Panc1 (cell line): Measurements from ENCODE around the gene NOS1AP.

Experiments
- POLR2AphosphoS5 ChIP-seq: IDR thresholded peaks from 2 replicates; pipeline ENCODE4 v1.6.1; 2012; ENCODE audit warnings: mild to moderate bottlenecking, low read depth, low read length, moderate library complexity
- SIN3A ChIP-seq: IDR thresholded peaks from 2 replicates; pipeline ENCODE4 v1.6.1; 2012; ENCODE audit warnings: low read depth, mild to moderate bottlenecking, low read length, moderate library complexity, borderline replicate concordance; ENCODE audit not compliant: insufficient read depth
- TF ChIP-seq, protein P1 (sequence below): fragments of 450-650 bp; IDR thresholded peaks from 2 replicates; pipeline ENCODE4 v1.5.1; 2017; ENCODE audit warnings: mild to moderate bottlenecking

DNA sequence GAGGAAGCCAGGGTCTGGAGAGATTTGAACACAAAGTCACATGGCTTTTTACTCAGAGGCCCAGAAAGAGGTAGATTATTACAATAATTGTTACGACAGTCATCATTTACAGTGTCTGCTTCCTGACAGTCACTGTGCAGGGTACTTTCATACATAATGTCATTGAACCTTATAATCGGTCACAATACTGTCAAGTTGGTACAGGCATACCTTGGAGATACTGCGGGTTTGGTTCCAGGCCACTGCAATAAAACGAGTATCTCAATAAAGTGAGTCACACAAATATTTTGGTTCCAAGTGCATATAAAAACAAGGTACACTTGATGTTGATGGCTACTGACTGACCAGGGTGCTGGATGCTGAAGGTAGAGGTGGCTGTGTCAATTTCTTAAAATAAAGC, 112.6 kb downstream of the NOS1AP start:
- TF ChIP-seq, protein P1, sequence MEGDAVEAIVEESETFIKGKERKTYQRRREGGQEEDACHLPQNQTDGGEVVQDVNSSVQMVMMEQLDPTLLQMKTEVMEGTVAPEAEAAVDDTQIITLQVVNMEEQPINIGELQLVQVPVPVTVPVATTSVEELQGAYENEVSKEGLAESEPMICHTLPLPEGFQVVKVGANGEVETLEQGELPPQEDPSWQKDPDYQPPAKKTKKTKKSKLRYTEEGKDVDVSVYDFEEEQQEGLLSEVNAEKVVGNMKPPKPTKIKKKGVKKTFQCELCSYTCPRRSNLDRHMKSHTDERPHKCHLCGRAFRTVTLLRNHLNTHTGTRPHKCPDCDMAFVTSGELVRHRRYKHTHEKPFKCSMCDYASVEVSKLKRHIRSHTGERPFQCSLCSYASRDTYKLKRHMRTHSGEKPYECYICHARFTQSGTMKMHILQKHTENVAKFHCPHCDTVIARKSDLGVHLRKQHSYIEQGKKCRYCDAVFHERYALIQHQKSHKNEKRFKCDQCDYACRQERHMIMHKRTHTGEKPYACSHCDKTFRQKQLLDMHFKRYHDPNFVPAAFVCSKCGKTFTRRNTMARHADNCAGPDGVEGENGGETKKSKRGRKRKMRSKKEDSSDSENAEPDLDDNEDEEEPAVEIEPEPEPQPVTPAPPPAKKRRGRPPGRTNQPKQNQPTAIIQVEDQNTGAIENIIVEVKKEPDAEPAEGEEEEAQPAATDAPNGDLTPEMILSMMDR: no peak
- TF ChIP-seq SIN3A: no peak
- no peak for TF ChIP-seq POLR2AphosphoS5
